ENCODE results near the gene LRP6. TPM values are rescaled to one million over a fixed set of nuclear protein-coding genes. Genes with fewer than 3 reads are reported as not detected.

LRP6 gene
- total RNA-seq, 1 experiment from 2014 or later = 62.4 TPM

GRCh38 chr12:12214635-12215131, 52.2 kb downstream of the LRP6 start:
- H3K4me3 Mint-ChIP-seq = peak overlapping the region in 1 of 2 experiments; percentile 33; a peak in 3 of 5 replicates
- H3K4me1 Mint-ChIP-seq = peaks cover 27 to 33% of the 10 kb centered on the region in 2 experiments
- DNase-seq = no peak
- Histone ChIP-seq H2BK15ac (ENCODE audit: low read depth, low read length) (no peak overlapping the region), H3K14ac (ENCODE audit: insufficient read depth, low read length) (no peak overlapping the region), H2AK5ac (ENCODE audit: insufficient read length, low read length) (no peak overlapping the region), H3K9ac (ENCODE audit: extremely low read depth, insufficient read length, low read length) (no peak overlapping the region), H3K56ac (ENCODE audit: insufficient read length, low read depth, low read length) (no peak overlapping the region), H2BK20ac (ENCODE audit: low read depth, low read length, poor library complexity, severe bottlenecking) (peak overlapping the region; percentile 90), H2AFZ (ENCODE audit: low read length) (no peak overlapping the region), H3K4ac (ENCODE audit: low read depth, low read length) (no peak overlapping the region), H3K27ac (ENCODE audit: insufficient read length, low read depth, low read length) (peak overlapping the region; percentile 61), H3K23me2 (ENCODE audit: insufficient read length, low read depth, low read length, poor library complexity, severe bottlenecking) (no peaks in the 10 kb centered on the region), H3K79me1 (ENCODE audit: insufficient read depth, low read depth, low read length, poor library complexity, severe bottlenecking) (peaks cover 3% of the 10 kb centered on the region), H2BK12ac (ENCODE audit: insufficient read length, low read depth, low read length) (no peak overlapping the region), H4K5ac (ENCODE audit: insufficient read length, low read depth, low read length) (no peak overlapping the region), H4K91ac (ENCODE audit: insufficient read length, low read depth, low read length) (no peak overlapping the region), H4K20me1 (ENCODE audit: control insufficient read depth, insufficient read depth, insufficient read length) (no peaks in the 10 kb centered on the region), H3T11ph (ENCODE audit: low read length) (no peak overlapping the region), H3K27me3 (ENCODE audit: insufficient read depth, low read length) (no peaks in the 10 kb centered on the region), H2BK5ac (ENCODE audit: insufficient read length, low read length) (no peak overlapping the region), H3K9me3 (ENCODE audit: control insufficient read depth, low read depth, low read length) (no peaks in the 10 kb centered on the region), H3K4me2 (ENCODE audit: insufficient read depth, insufficient read length, low read length) (peak overlapping the region; percentile 39), H3K4me1 (ENCODE audit: insufficient read depth, low read length) (peaks cover 3% of the 10 kb centered on the region; the same call in 1 of the 2 replicates), H3K79me2 (ENCODE audit: insufficient read depth, low read length) (peaks cover 29% of the 10 kb centered on the region; the same call in 1 of the 2 replicates), H3K18ac (ENCODE audit: insufficient read length, low read depth, low read length) (no peak overlapping the region), H4K8ac (replicated peaks; ENCODE audit: insufficient read length, low read depth, low read length) (no peak overlapping the region), H3K23ac (ENCODE audit: insufficient read length, low read depth, low read length) (no peak overlapping the region), H2BK120ac (ENCODE audit: low read depth, low read length, poor library complexity, severe bottlenecking) (no peak overlapping the region)
- no peak for TF ChIP-seq CTCF (conservative IDR thresholded peaks at IDR 0.05)
- no CpG with 5 or more reads among the region's 3 CpGs for WGBS (ENCODE audit: extremely low coverage, insufficient read length, low lambda C conversion rate)
- H3K27ac Mint-ChIP-seq = peak overlapping the region; percentile 3 to 87 (median 25); a peak in 5 of 7 replicates
- peaks cover 0 to 7% (median 2%) of the 10 kb centered on the region in 3 experiments; a peak in 3 of 7 replicates for H3K36me3 Mint-ChIP-seq (ENCODE audit: insufficient read depth in 1 of 3, low read depth in 3 of 3)
- no peaks in the 10 kb centered on the region for H3K9me3 Mint-ChIP-seq
- H3K27me3 Mint-ChIP-seq (ENCODE audit: low read depth) = no peaks in the 10 kb centered on the region
